SK-N-SH treated with all-trans-retinoic acid at 6 μM for 48 hours (cell line): ENCODE data around the gene WDR7.

ENCODE experiments used
- ARNTL ChIP-seq: fragments of 450-650 bp; formaldehyde crosslinking; IDR thresholded peaks from 2 replicates; pipeline ENCODE4 v1.5.0; 2020; ENCODE audit warnings: low read depth, mild to moderate bottlenecking, moderate library complexity, borderline replicate concordance
- CSDC2 ChIP-seq: fragments of 250-450 bp; sonication (Bioruptor Pico); IDR thresholded peaks from 2 replicates; pipeline ENCODE4 v1.5.0; 2020; ENCODE audit warnings: mild to moderate bottlenecking, moderate library complexity
- ESRRG ChIP-seq: fragments of 250-450 bp; sonication (Bioruptor Pico); IDR thresholded peaks from 2 replicates; pipeline ENCODE4 v1.6.1; 2021; ENCODE audit warnings: mild to moderate bottlenecking
- ISL1 ChIP-seq: fragments of 250-450 bp; sonication (Bioruptor Pico); IDR thresholded peaks from 2 replicates; pipeline ENCODE4 v2.1.2; 2022; ENCODE audit warnings: mild to moderate bottlenecking, moderate library complexity
- OSR1 ChIP-seq: fragments of 250-450 bp; sonication (Bioruptor Pico); IDR thresholded peaks from 2 replicates; pipeline ENCODE4 v1.8.0; 2022; ENCODE audit warnings: moderate library complexity, mild to moderate bottlenecking, inconsistent platforms
- RARB ChIP-seq: fragments of 250-450 bp; sonication (Bioruptor Pico); IDR thresholded peaks from 2 replicates; pipeline ENCODE4 v1.8.0; 2021; ENCODE audit warnings: mild to moderate bottlenecking, moderate library complexity
- TOX ChIP-seq: fragments of 250-450 bp; sonication (Bioruptor Pico); IDR thresholded peaks from 2 replicates; pipeline ENCODE4 v1.8.0; 2021; ENCODE audit warnings: mild to moderate bottlenecking, moderate library complexity, borderline replicate concordance
- ZFP3 ChIP-seq: fragments of 250-450 bp; sonication (Bioruptor Pico); IDR thresholded peaks from 2 replicates; pipeline ENCODE4 v1.5.0; 2020; ENCODE audit warnings: mild to moderate bottlenecking, moderate library complexity
- ZFP30 ChIP-seq: fragments of 450-650 bp; formaldehyde crosslinking; IDR thresholded peaks from 2 replicates; pipeline ENCODE4 v1.5.0; 2022; ENCODE audit warnings: mild to moderate bottlenecking, moderate library complexity
- ZNF70 ChIP-seq: fragments of 450-650 bp; formaldehyde crosslinking; IDR thresholded peaks from 2 replicates; pipeline ENCODE4 v1.5.0; 2020; ENCODE audit warnings: mild to moderate bottlenecking, moderate library complexity
- TF ChIP-seq, protein P1 (sequence below): fragments of 250-450 bp; sonication (Bioruptor Pico); IDR thresholded peaks from 2 replicates; pipeline ENCODE4 v1.8.0; 2020; ENCODE audit warnings: mild to moderate bottlenecking, moderate library complexity, borderline replicate concordance
- TF ChIP-seq, protein P2 (sequence below): fragments of 250-450 bp; sonication (Bioruptor Pico); IDR thresholded peaks from 2 replicates; pipeline ENCODE4 v1.8.0; 2021; ENCODE audit warnings: low read depth, mild to moderate bottlenecking, moderate library complexity, borderline replicate concordance
- TF ChIP-seq, protein P3 (sequence below): fragments of 250-450 bp; sonication (Bioruptor Pico); IDR thresholded peaks from 2 replicates; pipeline ENCODE4 v1.5.0; 2020; ENCODE audit warnings: mild to moderate bottlenecking, moderate library complexity
- TF ChIP-seq, protein P4 (sequence below): fragments of 250-450 bp; sonication (Bioruptor Pico); IDR thresholded peaks from 2 replicates; pipeline ENCODE4 v1.5.1; 2020; ENCODE audit warnings: low read depth, mild to moderate bottlenecking, moderate library complexity

DNA sequence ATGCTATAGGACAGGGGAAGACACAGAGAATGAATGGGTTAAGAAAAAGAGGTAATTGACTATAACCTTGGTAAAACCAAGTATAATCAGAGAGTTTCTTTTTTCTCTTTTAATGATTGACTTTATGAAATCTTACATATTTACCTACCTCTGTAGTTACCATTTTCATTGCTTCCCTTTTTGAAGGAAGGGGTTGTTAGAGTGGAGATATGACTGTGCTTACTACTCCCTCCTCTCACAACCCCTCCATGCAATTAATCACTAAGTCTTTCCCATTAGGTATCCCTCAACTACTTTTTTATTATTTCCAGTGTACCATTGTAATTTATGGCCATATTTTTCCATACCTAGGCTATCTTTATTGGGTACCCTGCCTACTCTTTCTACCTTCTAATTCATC, 71.4 kb downstream of the WDR7 start:
- TF ChIP-seq ZFP30 (CRISPR knock-in tag) (no peak), RARB (CRISPR knock-in tag) (no peak), CSDC2 (CRISPR knock-in tag) (no peak), ARNTL (CRISPR knock-in tag) (no peak), ZFP3 (no peak), TOX (CRISPR knock-in tag) (no peak), ISL1 (no peak), ESRRG (CRISPR knock-in tag) (no peak), ZNF70 (no peak), OSR1 (CRISPR knock-in tag) (no peak)
- TF ChIP-seq, protein P1, sequence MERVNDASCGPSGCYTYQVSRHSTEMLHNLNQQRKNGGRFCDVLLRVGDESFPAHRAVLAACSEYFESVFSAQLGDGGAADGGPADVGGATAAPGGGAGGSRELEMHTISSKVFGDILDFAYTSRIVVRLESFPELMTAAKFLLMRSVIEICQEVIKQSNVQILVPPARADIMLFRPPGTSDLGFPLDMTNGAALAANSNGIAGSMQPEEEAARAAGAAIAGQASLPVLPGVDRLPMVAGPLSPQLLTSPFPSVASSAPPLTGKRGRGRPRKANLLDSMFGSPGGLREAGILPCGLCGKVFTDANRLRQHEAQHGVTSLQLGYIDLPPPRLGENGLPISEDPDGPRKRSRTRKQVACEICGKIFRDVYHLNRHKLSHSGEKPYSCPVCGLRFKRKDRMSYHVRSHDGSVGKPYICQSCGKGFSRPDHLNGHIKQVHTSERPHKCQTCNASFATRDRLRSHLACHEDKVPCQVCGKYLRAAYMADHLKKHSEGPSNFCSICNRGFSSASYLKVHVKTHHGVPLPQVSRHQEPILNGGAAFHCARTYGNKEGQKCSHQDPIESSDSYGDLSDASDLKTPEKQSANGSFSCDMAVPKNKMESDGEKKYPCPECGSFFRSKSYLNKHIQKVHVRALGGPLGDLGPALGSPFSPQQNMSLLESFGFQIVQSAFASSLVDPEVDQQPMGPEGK (CRISPR knock-in tag) = no peak
- TF ChIP-seq, protein P2, sequence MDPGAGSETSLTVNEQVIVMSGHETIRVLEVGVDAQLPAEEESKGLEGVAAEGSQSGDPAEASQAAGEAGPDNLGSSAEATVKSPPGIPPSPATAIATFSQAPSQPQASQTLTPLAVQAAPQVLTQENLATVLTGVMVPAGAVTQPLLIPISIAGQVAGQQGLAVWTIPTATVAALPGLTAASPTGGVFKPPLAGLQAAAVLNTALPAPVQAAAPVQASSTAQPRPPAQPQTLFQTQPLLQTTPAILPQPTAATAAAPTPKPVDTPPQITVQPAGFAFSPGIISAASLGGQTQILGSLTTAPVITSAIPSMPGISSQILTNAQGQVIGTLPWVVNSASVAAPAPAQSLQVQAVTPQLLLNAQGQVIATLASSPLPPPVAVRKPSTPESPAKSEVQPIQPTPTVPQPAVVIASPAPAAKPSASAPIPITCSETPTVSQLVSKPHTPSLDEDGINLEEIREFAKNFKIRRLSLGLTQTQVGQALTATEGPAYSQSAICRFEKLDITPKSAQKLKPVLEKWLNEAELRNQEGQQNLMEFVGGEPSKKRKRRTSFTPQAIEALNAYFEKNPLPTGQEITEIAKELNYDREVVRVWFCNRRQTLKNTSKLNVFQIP (CRISPR knock-in tag) = no peak
- TF ChIP-seq, protein P3, sequence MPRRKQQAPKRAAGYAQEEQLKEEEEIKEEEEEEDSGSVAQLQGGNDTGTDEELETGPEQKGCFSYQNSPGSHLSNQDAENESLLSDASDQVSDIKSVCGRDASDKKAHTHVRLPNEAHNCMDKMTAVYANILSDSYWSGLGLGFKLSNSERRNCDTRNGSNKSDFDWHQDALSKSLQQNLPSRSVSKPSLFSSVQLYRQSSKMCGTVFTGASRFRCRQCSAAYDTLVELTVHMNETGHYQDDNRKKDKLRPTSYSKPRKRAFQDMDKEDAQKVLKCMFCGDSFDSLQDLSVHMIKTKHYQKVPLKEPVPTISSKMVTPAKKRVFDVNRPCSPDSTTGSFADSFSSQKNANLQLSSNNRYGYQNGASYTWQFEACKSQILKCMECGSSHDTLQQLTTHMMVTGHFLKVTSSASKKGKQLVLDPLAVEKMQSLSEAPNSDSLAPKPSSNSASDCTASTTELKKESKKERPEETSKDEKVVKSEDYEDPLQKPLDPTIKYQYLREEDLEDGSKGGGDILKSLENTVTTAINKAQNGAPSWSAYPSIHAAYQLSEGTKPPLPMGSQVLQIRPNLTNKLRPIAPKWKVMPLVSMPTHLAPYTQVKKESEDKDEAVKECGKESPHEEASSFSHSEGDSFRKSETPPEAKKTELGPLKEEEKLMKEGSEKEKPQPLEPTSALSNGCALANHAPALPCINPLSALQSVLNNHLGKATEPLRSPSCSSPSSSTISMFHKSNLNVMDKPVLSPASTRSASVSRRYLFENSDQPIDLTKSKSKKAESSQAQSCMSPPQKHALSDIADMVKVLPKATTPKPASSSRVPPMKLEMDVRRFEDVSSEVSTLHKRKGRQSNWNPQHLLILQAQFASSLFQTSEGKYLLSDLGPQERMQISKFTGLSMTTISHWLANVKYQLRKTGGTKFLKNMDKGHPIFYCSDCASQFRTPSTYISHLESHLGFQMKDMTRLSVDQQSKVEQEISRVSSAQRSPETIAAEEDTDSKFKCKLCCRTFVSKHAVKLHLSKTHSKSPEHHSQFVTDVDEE (CRISPR knock-in tag) = no peak
- TF ChIP-seq, protein P4, sequence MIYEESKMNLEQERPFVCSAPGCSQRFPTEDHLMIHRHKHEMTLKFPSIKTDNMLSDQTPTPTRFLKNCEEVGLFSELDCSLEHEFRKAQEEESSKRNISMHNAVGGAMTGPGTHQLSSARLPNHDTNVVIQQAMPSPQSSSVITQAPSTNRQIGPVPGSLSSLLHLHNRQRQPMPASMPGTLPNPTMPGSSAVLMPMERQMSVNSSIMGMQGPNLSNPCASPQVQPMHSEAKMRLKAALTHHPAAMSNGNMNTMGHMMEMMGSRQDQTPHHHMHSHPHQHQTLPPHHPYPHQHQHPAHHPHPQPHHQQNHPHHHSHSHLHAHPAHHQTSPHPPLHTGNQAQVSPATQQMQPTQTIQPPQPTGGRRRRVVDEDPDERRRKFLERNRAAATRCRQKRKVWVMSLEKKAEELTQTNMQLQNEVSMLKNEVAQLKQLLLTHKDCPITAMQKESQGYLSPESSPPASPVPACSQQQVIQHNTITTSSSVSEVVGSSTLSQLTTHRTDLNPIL (CRISPR knock-in tag) = no peak
